Testis (tissue), 2 donors: Measurements from ENCODE around the gene CHTF18.

Experiments
- POLR2A ChIP-seq: fragments of 450-650 bp; IDR thresholded peaks from one replicate; pipeline ENCODE4 v1.6.1; 2017; ENCODE audit warnings: antibody characterized with exemption, mild to moderate bottlenecking, moderate library complexity
- TF ChIP-seq, protein P1 (sequence below), 3 experiments: fragments of 450-650 bp in 2 of 3; fragments of 200-600 bp in 1 of 3; sonication (generic) in 1 of 3; IDR thresholded peaks; one replicate each; pipeline ENCODE4 v1.5.1; 2016 to 2019; ENCODE audit warnings: antibody characterized with exemption in 3 of 3, mild to moderate bottlenecking in 2 of 3, moderate library complexity in 1 of 3

DNA sequence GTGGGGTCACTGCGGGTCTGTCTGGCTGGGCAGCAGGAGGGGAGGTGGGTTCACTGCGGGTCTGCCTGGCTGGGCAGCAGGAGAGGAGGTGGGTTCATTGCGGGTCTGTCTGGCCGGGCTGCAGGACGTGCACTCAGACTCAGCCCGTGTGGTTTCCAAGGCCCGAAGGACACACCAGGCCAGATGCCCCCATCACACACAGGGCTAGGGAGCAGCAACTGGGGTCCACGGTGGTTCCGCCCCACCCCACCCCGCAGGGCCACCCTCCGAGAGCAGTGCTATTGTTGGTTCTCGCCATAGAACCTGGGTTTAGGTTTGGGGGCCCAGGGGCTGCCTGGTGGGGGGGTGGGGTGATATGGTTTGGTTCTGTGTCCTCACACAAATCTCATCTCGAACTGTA, 41.8 kb upstream of the CHTF18 start:
- TF ChIP-seq, protein P1, sequence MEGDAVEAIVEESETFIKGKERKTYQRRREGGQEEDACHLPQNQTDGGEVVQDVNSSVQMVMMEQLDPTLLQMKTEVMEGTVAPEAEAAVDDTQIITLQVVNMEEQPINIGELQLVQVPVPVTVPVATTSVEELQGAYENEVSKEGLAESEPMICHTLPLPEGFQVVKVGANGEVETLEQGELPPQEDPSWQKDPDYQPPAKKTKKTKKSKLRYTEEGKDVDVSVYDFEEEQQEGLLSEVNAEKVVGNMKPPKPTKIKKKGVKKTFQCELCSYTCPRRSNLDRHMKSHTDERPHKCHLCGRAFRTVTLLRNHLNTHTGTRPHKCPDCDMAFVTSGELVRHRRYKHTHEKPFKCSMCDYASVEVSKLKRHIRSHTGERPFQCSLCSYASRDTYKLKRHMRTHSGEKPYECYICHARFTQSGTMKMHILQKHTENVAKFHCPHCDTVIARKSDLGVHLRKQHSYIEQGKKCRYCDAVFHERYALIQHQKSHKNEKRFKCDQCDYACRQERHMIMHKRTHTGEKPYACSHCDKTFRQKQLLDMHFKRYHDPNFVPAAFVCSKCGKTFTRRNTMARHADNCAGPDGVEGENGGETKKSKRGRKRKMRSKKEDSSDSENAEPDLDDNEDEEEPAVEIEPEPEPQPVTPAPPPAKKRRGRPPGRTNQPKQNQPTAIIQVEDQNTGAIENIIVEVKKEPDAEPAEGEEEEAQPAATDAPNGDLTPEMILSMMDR (IDR thresholded peaks at IDR 0.05): no peak
- no peak for TF ChIP-seq POLR2A
